Activated T-helper 9 cell treated with anti-CD3 and anti-CD28 coated beads, Interleukin-2, amount 50 U/mL, for 16 hours (primary cell): ENCODE results near the gene IRAK3.
"Not testable (repeated sequence)": the region's sequence is repeated elsewhere in the genome, so short reads cannot be mapped to it uniquely, and the experiment has no call there.

Source experiments
- DNase-seq: peaks from one replicate; pipeline ENCODE4 v3.0.0-alpha.2; 2020; ENCODE audit warnings: low read depth

IRAK3 gene

DNA sequence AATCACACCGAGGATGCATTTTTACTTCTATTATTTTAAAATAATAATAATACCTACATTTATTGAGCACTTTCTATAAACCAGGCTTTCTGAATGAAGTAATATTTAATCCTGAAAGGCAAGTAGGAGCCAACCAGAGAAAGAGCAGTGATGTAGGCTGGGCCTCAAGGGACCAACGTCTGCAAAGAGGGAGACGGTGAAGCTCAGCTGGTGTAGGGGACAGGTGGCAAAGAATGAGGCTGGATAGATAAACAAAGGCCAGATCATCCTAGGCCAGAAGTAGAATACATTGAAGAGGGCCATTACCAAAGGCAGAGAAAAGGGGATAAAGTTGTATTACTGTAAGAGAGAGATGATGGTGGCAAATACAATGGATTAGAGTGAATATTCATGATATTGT lies 18.4 kb upstream of the IRAK3 start:
- no peak for DNase-seq

GRCh38 chr12:66174391-66175325 lies 14.4 kb upstream of the IRAK3 start:
- DNase-seq = not testable (repeated sequence)

DNA sequence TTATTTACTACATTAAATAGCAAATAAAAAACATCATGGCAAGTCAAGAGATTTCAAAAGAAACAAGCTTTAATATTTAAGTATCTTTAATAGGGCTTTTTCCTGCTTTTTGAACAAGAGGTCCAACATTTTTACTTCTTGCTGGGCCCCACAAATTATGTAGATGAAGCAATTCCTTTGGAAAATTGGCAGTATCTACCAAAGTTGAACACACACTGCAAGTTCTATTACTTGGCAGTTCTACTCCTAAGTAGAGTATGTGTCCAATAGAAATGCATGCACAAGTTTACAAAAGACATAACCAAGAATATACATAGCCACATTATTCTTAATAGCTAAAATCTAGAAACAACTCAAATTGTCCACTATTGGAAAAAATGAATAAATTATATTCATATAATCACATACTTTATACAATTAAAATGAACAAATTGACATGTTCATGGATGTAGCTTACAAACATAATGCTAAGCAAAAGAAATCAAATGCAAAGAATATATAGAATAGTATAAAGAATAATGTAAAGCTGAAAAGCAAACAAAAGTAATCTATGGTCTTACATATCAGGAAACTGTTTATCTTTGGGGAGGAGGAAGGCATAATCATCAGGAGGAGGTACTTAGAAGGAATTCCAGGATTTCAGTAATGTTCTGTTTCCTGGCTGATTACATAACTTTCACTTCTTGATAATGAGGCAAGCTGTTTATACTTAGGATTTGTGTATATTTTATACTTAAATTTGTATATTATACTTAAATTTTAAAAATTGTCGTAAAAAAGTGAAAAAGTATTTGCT lies 12.7 kb upstream of the IRAK3 start:
- DNase-seq = no peak

GRCh38 chr12:66182956-66183355 lies 6.1 kb upstream of the IRAK3 start:
- DNase-seq = no peak

GRCh38 chr12:66184822-66185221 lies 4.2 kb upstream of the IRAK3 start:
- not testable (repeated sequence) for DNase-seq

DNA sequence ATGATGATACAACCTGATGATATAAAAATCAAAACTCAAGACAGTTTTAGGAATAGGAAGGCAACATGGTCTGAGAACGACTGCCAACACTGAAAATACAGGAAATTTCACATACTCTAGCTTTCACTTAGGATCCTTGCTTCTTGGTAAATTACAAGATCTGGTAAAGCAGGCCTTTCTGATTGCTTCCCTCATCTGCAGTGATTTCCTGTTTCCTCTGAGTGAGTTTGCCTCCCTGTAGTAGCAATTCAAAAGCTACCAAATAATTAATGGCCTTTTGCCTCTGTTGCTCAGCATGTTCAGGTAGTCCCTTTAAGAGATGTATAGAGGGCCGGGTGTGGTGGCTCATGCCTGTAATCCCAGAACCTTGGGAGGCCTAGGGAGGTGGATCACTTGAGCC lies 2.0 kb upstream of the IRAK3 start:
- DNase-seq = no peak

GRCh38 chr12:66187821-66188220 lies 1.2 kb upstream of the IRAK3 start:
- no peak for DNase-seq

GRCh38 chr12:66189486-66189843 lies 451 bp downstream of the IRAK3 start:
- no peak for DNase-seq

DNA sequence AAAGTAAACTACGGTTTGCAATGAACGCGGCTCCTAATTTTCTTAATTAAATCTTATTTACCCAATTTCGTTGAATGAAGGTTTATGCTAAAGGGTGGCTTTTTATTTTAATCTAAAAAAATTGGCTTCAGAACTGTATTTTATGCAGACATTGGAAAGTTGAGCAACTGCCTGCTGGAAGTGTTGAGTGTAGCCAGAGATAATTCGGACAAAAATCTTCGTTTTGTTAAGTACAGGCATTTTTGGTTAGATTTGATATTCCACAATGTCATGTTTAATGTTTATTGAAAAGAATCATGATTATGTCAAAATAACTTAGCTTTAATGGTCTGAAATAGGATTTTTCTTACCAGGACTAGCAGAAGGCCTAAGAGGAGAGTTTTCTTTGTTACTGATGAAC lies 875 bp downstream of the IRAK3 start:
- DNase-seq = no peak

DNA sequence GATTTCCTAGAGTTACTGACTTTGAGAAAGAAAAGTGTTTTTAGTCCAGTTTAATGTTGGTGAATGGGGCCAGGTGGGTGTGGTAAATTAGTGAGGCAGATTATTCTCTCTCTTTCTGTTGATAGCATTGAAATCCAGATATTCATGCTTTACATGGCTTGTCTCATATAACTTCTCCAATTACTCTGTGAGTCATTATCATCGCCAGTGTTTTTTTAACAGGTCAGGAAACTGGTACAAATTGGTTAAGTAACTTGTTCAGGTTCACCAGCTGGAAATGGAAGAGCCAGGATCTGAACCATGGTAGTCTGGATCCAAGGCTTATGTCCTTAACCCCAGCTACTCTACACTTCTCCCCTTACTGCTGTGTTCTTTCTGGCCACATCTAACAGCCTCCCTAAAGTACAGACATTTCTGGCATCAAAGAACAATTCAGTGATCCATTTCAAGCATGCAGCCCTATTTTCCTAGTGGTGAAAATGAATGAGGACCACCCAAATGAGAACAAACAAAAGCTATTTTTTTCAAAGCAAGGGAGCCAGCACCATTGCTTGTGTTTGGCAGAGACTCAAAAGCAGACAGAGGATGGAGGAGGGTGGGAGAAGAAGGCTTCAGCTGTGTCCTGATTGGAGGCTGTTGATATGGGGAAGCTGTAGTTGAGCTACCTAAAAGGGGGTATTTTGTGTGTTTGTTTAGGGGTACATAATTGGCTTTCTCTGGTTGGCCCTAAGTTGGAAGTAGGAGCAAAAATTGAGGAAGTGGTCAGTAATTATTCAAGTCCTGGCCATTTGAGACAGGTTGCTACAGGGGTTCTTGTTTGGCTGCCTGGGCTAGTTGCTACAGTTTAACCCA lies 1.7 kb downstream of the IRAK3 start:
- no peak for DNase-seq

DNA sequence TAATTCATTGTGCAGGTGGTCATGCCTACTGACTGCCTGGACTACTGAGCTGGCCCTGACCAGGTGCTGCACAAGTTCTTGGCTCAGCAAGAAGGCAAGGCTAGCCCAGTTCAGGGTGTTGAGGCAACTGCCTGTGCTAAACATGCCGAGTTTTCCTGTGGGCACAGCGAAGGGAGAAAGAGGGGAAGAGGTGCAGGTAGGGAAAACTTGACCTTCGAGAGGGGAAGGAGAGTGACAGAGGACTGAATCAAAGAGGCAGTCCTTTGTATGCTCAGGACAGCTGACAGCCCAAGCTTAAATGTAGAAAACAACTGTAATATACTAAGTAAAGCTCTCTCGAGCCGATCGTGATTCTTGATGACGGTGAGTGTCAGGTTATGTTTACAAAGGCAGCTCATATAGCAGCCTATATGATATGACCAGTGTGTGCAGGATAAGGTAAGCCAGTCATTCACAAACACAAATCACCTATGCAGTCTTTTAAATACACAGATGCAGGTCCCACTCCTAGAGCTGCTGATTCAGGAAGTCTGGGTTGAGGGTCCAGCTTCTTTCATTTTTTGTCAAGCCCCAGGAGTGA lies 2.6 kb downstream of the IRAK3 start:
- DNase-seq = no peak

- DNase-seq = no peak
These were observed 5.1 kb downstream of the IRAK3 start for GRCh38 chr12:66194122-66194521.

- no peak for DNase-seq
These were observed 6.2 kb downstream of the IRAK3 start for GRCh38 chr12:66195242-66195641.

- DNase-seq = no peak
These were observed 7.8 kb downstream of the IRAK3 start for GRCh38 chr12:66196806-66197205.

- no peak for DNase-seq
These were observed 8.5 kb downstream of the IRAK3 start for GRCh38 chr12:66197495-66197921.

DNA sequence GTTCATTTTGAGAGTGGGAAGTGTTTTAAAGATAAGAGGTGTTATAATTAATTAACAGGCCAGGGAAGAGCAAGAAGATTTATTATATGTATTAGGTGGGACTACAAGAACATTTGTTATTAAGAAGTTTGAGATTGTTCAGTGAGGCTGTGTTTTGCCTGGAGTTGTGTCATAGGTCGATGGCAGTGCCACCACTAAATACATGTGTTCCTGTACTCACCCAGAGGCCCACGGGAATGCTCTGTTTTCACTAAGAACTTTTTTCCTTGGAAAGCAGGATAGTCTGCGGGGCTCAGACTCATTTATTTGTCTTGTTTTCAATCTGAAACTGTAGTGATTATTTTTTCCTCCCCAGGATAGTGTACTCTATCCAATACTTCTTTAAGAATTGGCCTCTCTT lies 10.1 kb downstream of the IRAK3 start:
- no peak for DNase-seq

- no peak for DNase-seq
These were observed 11.0 kb downstream of the IRAK3 start for GRCh38 chr12:66199831-66200509.

- DNase-seq = no peak
These were observed 14.8 kb downstream of the IRAK3 start for GRCh38 chr12:66203820-66204219.

DNA sequence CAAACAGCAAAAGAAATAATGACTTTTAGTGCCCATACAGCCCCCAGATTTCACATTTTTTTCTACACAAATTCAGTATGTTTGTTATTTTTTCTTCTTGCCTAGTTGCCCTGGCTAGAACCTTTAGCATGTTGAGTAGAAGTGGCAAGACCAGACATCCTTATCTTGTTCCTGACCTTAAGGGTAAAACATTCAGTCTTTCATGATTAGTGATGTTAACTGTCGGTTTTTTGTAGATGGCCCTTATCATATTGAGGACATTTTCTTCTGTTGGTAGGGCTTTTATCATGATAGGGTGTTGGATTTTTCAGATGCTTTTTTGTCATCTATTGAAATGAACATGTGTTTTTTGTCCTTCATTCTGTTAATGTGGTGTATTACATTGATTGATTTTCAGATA lies 17.1 kb downstream of the IRAK3 start:
- no peak for DNase-seq

DNA sequence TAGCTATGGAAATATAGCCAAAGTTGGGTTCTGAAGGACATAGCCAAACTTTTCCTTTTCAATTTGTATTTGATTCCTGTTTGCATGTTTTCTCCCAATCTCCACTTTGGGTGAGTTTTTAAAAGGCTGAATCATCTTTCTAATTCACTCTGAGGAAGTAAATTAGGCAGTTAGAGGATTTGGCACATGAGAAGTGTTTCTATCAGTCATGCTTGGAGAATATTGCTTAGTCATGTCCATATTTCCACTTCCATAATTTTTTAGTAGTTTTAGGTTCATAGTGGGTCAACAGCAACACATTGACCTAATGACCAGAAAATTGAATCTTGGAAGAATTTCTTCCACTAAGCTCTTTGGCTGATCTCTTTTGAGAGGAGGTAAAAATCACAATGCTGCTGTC lies 21.8 kb downstream of the IRAK3 start:
- DNase-seq = no peak

GRCh38 chr12:66211573-66211972 lies 22.6 kb downstream of the IRAK3 start:
- DNase-seq = not testable (repeated sequence)
